Peyer's patch (tissue), 4 donors: ENCODE data around the gene ZNF511.

Experiments used
- CTCF ChIP-seq, 6 experiments: fragments of 450-650 bp in 4 of 6; fragments of 200-600 bp in 2 of 6; sonication (generic) in 1 of 6; IDR thresholded peaks; one replicate each; pipeline ENCODE4 v1.5.1; 2017 to 2019; ENCODE audit warnings: antibody characterized with exemption in 6 of 6, mild to moderate bottlenecking in 3 of 6, moderate library complexity in 1 of 6
- POLR2A ChIP-seq, 2 donors: fragments of 450-650 bp; IDR thresholded peaks; one replicate each; pipeline ENCODE4 v1.5.1; 2017; ENCODE audit warnings: antibody characterized with exemption in 2 of 2, mild to moderate bottlenecking in 2 of 2, moderate library complexity in 2 of 2

GRCh38 chr10:133337370-133337725 is 28.6 kb downstream of the ZNF511 start:
- TF ChIP-seq CTCF (IDR thresholded peaks at IDR 0.05) (no peak), POLR2A (IDR thresholded peaks at IDR 0.05) (no peak)
